ENCODE results near the gene CCL3. TPM values are rescaled to one million over a fixed set of nuclear protein-coding genes. Genes with fewer than 3 reads are reported as not detected.
"Not testable (repeated sequence)": the region's sequence is repeated elsewhere in the genome, so short reads cannot be mapped to it uniquely, and the experiment has no call there.

Gene CCL3
- total RNA-seq, 2 donors from 2014 or later = 7.3 to 42.9 TPM

- H3K4me1 ChIP-seq (ENCODE audit: control insufficient read depth in 1 of 2, low read depth in 2 of 2) = no peaks in the 10 kb centered on the region
- DNase-seq (ENCODE audit: low spot score) (no peak), ATAC-seq (ENCODE audit: insufficient number of reproducible peaks, low FRiP score, low read depth) (no peak)
Measured at GRCh38 chr17:36104701-36105181, 14.8 kb upstream of the CCL3 start.

GRCh38 chr17:36104246-36104645 lies 14.3 kb upstream of the CCL3 start:
- not testable (repeated sequence) for H3K27me3 ChIP-seq (replicated peaks; ENCODE audit: insufficient read depth); ATAC-seq (ENCODE audit: insufficient number of reproducible peaks, low FRiP score, low read depth); H3K9me3 ChIP-seq; H3K36me3 ChIP-seq; DNase-seq (ENCODE audit: low spot score); H3K4me3 ChIP-seq; H3K27ac ChIP-seq; H3K4me1 ChIP-seq (ENCODE audit: control insufficient read depth in 1 of 2, low read depth in 2 of 2)

More at GRCh38 chr17:36104701-36105181, 14.8 kb upstream of the CCL3 start:
- Histone ChIP-seq H3K4me3 (peak overlapping the region; percentile 19), H3K36me3 (no peaks in the 10 kb centered on the region), H3K9me3 (no peaks in the 10 kb centered on the region), H3K27ac (no peak overlapping the region), H3K27me3 (replicated peaks; ENCODE audit: insufficient read depth) (no peaks in the 10 kb centered on the region)
- TF ChIP-seq CTCF (IDR thresholded peaks at IDR 0.05) = no peak

DNA sequence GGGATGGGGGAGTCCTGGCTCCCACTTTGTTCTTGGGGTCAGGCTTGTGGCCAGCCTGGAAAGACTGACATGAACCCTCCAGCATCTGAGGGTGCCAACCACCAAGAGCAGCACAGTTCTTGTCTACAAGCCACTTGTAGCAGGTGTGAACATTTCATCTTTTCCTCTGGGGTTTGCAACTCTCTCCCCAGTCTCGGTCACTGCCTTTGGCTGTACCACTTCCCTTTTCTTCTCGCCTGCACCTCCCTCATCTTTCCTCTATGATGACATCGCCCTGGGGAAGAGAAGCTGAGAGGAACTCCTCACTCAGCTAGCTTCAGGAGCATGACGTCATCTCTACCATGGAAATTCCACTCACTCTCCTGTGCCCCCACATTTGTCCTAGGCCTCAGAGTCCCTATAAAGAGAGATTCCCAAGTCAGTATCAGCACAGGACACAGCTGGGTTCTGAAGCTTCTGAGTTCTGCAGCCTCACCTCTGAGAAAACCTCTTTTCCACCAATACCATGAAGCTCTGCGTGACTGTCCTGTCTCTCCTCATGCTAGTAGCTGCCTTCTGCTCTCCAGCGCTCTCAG lies 13.5 kb upstream of the CCL3 start, which contains the start of gene CCL4:
Gene CCL4 (plus strand): TSS at position 427 of the 575 bp plus-strand sequence. CDS start 79 bp downstream, at position 506.
- not testable (repeated sequence) for ATAC-seq (ENCODE audit: insufficient number of reproducible peaks, low FRiP score, low read depth); H3K36me3 ChIP-seq; H3K27ac ChIP-seq; DNase-seq (ENCODE audit: low spot score); H3K9me3 ChIP-seq; H3K4me3 ChIP-seq; H3K4me1 ChIP-seq (ENCODE audit: control insufficient read depth in 1 of 2, low read depth in 2 of 2); H3K27me3 ChIP-seq (replicated peaks; ENCODE audit: insufficient read depth)

DNA sequence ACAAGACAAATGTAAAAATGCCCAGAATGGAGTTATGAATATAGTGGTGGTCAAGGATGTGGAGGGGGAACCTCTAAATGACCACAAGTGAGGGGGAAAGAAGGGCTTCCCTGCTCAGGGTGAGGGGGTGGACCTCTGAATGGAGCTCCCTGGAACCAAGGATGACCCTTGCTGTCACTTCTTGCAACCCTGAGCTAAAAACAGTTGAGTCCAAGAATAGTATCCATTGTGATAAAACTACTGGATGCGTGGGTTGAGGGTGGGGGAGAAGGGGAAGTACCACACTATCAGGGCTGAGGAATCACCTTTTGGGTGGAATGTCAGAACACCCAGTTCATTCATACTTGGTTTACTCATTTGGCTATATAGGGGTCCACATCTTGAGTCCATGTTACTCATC lies 9.1 kb upstream of the CCL3 start:
- H3K27ac ChIP-seq; H3K27me3 ChIP-seq (replicated peaks; ENCODE audit: insufficient read depth); DNase-seq (ENCODE audit: low spot score); ATAC-seq (ENCODE audit: insufficient number of reproducible peaks, low FRiP score, low read depth); H3K4me1 ChIP-seq (ENCODE audit: control insufficient read depth in 1 of 2, low read depth in 2 of 2); H3K9me3 ChIP-seq; H3K36me3 ChIP-seq; H3K4me3 ChIP-seq: not testable (repeated sequence)

DNA sequence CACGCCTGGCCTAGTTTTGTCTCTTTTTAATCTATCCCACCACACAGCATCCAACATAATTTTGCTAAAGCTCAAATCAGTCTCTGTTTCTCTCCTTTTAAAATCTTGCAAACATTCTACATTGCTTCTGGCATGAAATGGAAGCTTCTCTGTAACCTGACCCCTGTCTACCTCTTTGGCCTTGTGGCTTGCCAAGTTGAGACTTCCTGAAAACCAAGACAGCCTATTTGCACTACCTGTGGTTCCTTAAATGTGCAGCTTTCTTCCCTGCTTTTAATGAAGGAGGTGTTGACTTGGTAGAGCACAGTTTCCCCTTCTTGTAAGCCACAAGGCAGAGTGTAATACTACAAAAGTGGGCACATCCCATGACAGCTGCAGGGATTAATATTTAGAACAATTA lies 6.0 kb upstream of the CCL3 start:
- no peak for TF ChIP-seq CTCF (IDR thresholded peaks at IDR 0.05)
- H3K9me3 ChIP-seq = no peaks in the 10 kb centered on the region

GRCh38 chr17:36094746-36095145 lies 4.8 kb upstream of the CCL3 start:
- DNase-seq (ENCODE audit: low spot score) (no peak), ATAC-seq (ENCODE audit: insufficient number of reproducible peaks, low FRiP score, low read depth) (no peak)
- H3K36me3 ChIP-seq = no peaks in the 10 kb centered on the region
- no peaks in the 10 kb centered on the region for H3K9me3 ChIP-seq
- no peaks in the 10 kb centered on the region for H3K27me3 ChIP-seq (replicated peaks; ENCODE audit: insufficient read depth)
- no peak overlapping the region for H3K4me3 ChIP-seq
- no peak for TF ChIP-seq CTCF (IDR thresholded peaks at IDR 0.05)
- H3K27ac ChIP-seq = no peak overlapping the region
- no peaks in the 10 kb centered on the region for H3K4me1 ChIP-seq (ENCODE audit: control insufficient read depth in 1 of 2, low read depth in 2 of 2)

More for the DNA sequence above, 6.0 kb upstream of the CCL3 start:
- H3K36me3 ChIP-seq = no peaks in the 10 kb centered on the region
- ATAC-seq (ENCODE audit: insufficient number of reproducible peaks, low FRiP score, low read depth) = no peak
- DNase-seq (ENCODE audit: low spot score) = no peak
- H3K27ac ChIP-seq = no peak overlapping the region
- no peaks in the 10 kb centered on the region for H3K4me1 ChIP-seq (ENCODE audit: control insufficient read depth in 1 of 2, low read depth in 2 of 2)
- no peaks in the 10 kb centered on the region for H3K27me3 ChIP-seq (replicated peaks; ENCODE audit: insufficient read depth)
- H3K4me3 ChIP-seq = no peak overlapping the region

DNA sequence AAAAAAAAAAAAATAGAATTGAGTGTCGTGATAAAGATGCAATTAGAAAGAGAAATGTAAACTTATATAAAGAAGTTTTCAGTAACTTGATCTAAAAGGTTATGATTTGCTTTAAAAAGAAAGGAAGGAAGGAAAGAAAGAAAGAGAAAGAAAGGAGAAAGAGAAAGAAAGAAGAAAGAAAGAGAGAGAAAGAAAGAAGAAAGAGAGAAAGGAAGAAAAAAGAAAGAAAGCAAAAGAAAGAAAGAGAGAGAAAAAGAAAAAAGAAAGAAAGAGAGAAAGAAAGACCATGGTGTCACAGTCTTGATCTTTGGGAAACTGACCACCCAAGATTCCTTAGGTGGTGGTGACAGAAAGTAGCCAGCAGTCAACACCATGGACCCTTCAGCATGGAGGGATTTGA lies 4.3 kb upstream of the CCL3 start:
- H3K36me3 ChIP-seq = no peaks in the 10 kb centered on the region
- no peaks in the 10 kb centered on the region for H3K9me3 ChIP-seq
- H3K27me3 ChIP-seq (replicated peaks; ENCODE audit: insufficient read depth) = no peaks in the 10 kb centered on the region
- no peak overlapping the region for H3K27ac ChIP-seq
- TF ChIP-seq CTCF (IDR thresholded peaks at IDR 0.05) = no peak
- no peak overlapping the region for H3K4me3 ChIP-seq
- ATAC-seq (ENCODE audit: insufficient number of reproducible peaks, low FRiP score, low read depth) (no peak), DNase-seq (ENCODE audit: low spot score) (no peak)
- no peaks in the 10 kb centered on the region for H3K4me1 ChIP-seq (ENCODE audit: control insufficient read depth in 1 of 2, low read depth in 2 of 2)

GRCh38 chr17:36092715-36093114 lies 2.8 kb upstream of the CCL3 start:
- not testable (repeated sequence) for H3K4me3 ChIP-seq; DNase-seq (ENCODE audit: low spot score); H3K27ac ChIP-seq; H3K4me1 ChIP-seq (ENCODE audit: control insufficient read depth in 1 of 2, low read depth in 2 of 2); H3K9me3 ChIP-seq; ATAC-seq (ENCODE audit: insufficient number of reproducible peaks, low FRiP score, low read depth); H3K36me3 ChIP-seq; H3K27me3 ChIP-seq (replicated peaks; ENCODE audit: insufficient read depth)

All from thoracic aorta (tissue), 2 donors.